ENCODE measurements around the gene LRRC25.

GRCh38 chr19:18427743-18428113 lies 30.3 kb upstream of the LRRC25 start:
- TF ChIP-seq CTCF (IDR thresholded peaks at IDR 0.05) (no peak), POLR2A (IDR thresholded peaks at IDR 0.05) (no peak)

All from heart left ventricle (tissue), 13 donors.